Stimulated activated CD4-positive, alpha-beta T cell treated with anti-CD3 and anti-CD28 coated beads, Interleukin-4, amount 100 ng/mL, for 4 hours (primary cell): Measurements from ENCODE around the gene ZNF548.

ENCODE experiments used
- DNase-seq, 2 experiments: peaks; one replicate each; pipeline ENCODE4 v3.0.0-alpha.2; 2020

The ZNF548 gene

GRCh38 chr19:57403737-57404563 is 14.3 kb downstream of the ZNF548 start:
- DNase-seq: no peak

- peak; percentile 61 to 68 for DNase-seq
Measured at GRCh38 chr19:57406516-57407123, 17.0 kb downstream of the ZNF548 start.

GRCh38 chr19:57410877-57411671 is 21.4 kb downstream of the ZNF548 start, which contains the start of gene ZNF17:
Gene ZNF17, plus strand, starts transcription at chr19:57411161. Its CDS starts 2,455 bp downstream, at chr19:57413616.
- peak; percentile 89 to 93 for DNase-seq

- no peak for DNase-seq
Measured at GRCh38 chr19:57419439-57419838, 29.8 kb downstream of the ZNF548 start.

GRCh38 chr19:57421037-57421436 is 31.4 kb downstream of the ZNF548 start:
- DNase-seq: no peak

GRCh38 chr19:57434386-57435061 is 44.9 kb downstream of the ZNF548 start:
- DNase-seq: no peak

GRCh38 chr19:57435062-57435978 is 45.7 kb downstream of the ZNF548 start, which contains the start of gene ZNF749:
Gene ZNF749, plus strand, starts transcription at chr19:57435325. Its CDS starts 254 bp downstream, at chr19:57435579.
- peak; percentile 90 to 98 for DNase-seq

- DNase-seq: no peak
Measured at GRCh38 chr19:57436417-57436816, 46.8 kb downstream of the ZNF548 start.

- DNase-seq: no peak
Measured at GRCh38 chr19:57437931-57438330, 48.3 kb downstream of the ZNF548 start.

- DNase-seq: no peak
Measured at GRCh38 chr19:57438925-57439324, 49.3 kb downstream of the ZNF548 start.

GRCh38 chr19:57441979-57442752 is 52.5 kb downstream of the ZNF548 start:
- no peak for DNase-seq

- DNase-seq: no peak
Measured at GRCh38 chr19:57443121-57443696, 53.6 kb downstream of the ZNF548 start.

GRCh38 chr19:57452307-57452706 is 62.7 kb downstream of the ZNF548 start:
- DNase-seq: no peak
